UCSD-AML1 (cell line): ENCODE measurements around the gene ACTR1A.

Experiments
- DNase-seq: peaks from one replicate; lab custom pipeline; 2025; ENCODE audit not compliant: unreplicated experiment; lab: John Stamatoyannopoulos, UW

ACTR1A gene

GRCh38 chr10:102485093-102485784 is 17.3 kb downstream of the ACTR1A start:
- no peak for DNase-seq

GRCh38 chr10:102484021-102484420 is 18.5 kb downstream of the ACTR1A start:
- DNase-seq, result no peak

GRCh38 chr10:102480396-102480795 is 22.1 kb downstream of the ACTR1A start:
- DNase-seq, result no peak

DNA sequence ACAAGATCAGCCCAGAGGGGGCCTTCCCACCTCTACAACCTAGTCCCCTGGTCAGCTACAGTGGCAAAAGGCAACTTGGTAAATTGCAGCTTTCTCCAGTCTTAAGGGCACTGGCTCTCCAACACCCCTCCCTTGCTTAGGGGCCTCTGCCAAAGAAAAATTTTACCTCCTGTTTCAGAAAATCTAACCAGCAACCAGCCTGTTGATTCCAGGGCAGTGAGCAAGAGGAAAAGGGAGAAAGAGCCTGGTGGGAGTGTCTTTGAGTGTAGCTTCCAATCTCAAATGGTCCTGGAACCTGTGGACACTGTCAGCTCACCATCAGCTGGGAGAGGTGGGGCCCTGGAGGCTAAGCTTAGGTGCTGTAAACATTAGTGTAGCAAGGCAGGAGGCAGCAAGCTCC is 22.9 kb downstream of the ACTR1A start:
- no peak for DNase-seq

DNA sequence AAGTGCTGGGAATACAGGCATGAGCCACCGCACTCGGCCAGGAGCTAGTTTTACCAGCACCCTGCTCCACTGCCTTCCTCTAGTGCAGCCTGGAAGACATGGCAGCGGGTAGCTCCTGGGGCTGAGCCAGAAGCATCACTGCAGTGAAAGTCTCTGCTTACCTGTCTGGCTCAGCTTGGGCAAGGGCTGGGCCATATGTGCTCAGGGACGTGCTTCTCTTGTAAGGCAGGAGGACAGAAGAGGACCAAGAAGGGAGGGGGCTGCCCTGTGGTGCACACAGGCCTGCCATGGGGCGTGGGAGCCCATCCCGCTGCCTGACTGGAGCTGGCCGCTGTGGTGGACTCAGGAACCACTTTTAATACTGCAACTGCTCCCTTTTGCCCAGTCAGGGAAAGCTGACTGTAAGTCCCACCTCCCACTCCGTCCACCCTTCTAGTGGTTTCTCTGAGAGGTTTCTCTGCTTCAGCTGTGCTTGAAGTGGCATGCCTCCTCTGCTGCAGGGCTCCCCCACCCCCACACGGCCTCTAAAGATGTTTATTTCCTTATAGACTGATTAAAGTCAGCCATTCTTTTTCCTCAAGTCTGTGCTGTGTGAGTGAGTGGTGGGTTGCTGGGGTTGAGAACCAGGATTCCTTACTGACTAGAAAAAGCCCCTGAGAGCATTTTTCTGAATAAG is 25.9 kb downstream of the ACTR1A start:
- no peak for DNase-seq

DNA sequence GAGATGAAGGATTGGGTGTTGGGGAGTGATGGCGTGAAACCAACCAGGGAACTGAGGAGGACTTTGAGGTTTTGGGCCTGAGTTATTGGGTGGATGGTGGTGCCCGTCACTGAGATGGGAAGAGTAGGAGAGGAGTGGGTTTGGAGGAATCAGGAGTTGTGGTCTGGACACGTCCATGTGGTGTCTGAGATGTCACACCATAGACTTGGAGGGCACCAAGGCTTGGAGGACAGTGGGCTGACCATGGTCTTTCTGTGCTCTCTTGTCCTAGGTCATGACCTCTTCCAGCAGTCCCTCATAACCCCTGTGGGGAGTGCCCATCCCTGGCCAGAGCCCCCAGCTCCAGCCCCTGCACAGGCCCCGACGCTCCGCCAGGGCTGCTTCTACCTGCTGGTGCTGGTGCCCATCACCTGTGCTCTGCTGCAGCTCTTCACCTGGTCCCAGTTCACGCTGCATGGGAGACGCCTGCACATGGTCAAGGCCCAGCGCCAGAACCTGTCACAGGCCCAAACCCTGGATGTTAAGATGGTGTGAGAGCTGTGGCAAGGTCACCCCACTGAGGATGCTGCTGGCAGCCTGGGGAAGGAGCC is 27.0 kb downstream of the ACTR1A start:
- DNase-seq, result no peak

GRCh38 chr10:102473445-102474331 is 28.8 kb downstream of the ACTR1A start:
- no peak for DNase-seq

GRCh38 chr10:102470579-102471546 is 31.6 kb downstream of the ACTR1A start:
- no peak for DNase-seq

DNA sequence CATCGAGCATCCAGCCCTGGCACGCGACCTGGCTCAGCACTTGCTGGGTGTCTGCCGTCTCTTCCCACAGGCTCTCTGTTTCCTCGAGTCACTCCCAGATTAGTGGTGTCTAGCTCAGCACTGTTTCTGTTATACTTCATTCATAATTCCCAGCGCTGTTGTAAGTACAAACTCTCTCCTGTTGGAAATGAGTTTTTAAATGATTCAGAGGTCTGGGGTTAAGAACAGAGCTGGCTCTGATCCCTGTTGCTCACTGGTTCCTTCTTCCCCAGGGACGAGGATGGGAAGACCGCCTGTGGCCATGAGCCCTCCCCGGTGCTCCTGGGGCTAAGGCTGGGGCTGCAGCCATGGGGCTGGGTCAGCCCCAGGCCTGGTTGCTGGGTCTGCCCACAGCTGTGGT is 33.8 kb downstream of the ACTR1A start:
- DNase-seq, result no peak

DNA sequence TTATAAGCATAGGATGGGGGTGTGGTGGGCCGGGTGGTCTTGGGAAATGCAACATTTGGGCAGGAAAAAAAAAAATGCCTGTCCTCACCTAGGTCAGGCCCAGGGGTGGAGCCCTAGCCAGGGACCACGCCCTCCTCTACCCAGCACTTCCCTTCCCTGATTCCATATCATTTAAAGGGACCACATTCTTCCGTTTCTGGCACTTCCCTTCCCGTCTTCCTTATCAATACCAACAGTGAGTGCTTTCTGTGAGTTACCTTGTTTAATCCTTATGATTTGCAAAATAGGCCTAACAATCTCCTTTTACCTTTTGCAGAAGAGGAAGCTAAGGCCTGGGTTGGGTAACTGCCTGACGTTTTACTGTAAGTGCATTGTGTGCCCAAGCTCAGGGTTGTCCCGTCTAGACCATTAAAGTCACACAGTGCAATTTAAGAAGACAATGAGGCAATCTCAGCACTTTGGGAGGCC is 34.5 kb downstream of the ACTR1A start:
- DNase-seq, result peak; percentile 44

GRCh38 chr10:102467318-102467717 is 35.2 kb downstream of the ACTR1A start:
- DNase-seq, result no peak

- no peak for DNase-seq
Measured at GRCh38 chr10:102465466-102465865, 37.0 kb downstream of the ACTR1A start.

GRCh38 chr10:102463983-102464382 is 38.5 kb downstream of the ACTR1A start:
- DNase-seq, result no peak

DNA sequence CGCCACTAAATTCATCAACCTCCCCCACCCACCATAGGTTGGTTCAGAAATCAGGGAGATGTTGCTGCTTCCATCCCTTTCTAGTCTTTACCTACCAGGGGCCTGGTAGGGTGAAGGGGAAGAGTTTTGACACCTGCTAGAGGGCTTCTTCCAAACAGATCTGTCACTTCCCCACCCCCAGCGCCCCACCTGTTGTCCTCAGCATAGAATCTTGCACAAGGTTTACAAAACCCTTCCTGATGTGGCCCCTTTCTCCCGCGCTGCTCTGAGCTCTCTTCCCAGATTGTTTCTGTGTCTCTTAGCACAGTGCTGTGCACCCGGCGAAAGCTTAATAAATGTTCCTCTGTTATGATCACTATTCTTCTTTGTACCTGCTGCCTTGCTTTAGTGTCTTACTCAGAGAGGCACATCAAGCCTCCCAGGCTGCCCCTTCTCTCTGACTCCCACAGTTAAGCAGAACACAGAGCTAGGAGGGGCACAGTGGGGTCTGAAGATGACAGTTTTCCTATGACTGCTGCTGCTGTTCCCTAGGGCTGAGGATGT is 39.9 kb downstream of the ACTR1A start:
- DNase-seq, result no peak

DNA sequence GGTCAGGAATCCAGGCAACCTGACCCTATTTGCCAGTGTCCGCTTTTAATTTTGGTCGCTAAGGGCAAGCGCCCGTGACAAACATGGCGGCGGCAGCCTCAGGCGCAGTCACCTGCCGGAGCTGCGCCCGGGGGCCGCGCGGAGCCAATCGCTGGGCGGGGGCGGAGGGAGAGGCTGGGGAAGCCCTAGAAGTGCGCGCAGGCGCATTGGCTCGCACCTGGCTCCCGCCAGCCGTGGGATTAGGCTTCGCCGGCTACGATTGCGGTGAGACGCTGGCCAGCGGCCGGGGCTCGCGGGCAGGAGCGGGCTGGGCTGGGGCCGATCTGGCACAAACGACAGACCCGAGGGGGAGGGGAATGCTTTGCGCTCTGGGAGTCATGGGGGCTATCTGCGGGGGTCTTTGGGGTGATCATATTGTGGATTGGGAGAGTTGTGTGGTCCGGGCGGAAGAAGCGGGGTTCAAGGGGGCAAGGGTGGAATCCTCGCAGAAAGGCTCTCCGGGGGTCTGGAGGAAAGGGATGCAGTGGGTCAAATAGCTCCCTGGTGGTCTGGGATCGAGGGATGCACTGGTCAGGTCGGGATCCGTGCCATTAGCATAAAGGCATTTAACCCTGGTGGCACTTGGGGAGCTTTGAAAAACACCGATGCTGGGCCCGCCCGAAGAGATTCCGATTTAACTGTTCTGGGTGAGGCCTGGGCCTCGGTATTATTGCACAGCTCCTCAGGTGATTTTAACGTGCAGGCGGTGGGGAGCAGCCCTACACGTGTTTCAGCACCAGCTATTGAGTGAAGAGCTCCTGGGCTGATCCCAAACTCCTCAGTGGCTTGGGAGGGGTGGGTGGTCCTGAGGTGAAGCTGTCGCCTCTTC is 41.1 kb downstream of the ACTR1A start:
- DNase-seq, result peak; percentile 90

- DNase-seq, result no peak
Measured at GRCh38 chr10:102460836-102461186, 41.7 kb downstream of the ACTR1A start.

- DNase-seq, result no peak
Measured at GRCh38 chr10:102458656-102459055, 43.9 kb downstream of the ACTR1A start.

DNA sequence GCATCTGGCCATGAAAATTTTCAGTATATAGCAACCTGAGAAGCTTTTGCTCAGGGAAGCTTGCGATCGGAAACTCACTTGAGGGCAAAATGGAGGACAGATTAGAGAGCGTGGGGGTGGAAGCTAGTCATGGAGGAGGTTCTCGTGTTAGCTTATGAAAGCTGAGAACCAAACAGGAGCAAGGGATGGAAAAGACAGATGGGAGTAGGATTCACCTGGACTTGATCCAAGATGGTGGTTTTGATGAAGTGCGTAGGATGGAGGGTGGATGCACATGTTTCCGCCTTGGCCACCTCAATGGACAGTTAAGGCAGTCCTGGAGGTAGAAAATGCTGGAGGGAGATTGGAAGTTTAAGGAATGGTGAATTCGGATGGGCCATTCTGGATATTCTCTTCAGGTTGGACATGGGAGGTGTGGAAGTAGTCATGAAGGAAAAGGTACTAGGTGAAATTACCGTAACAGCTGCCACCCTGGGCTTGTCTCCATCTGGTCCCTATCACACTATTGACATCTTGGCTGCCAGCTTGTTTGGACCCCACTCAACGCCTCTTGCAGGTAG is 44.8 kb downstream of the ACTR1A start:
- no peak for DNase-seq
